ENCODE data around the gene PFKFB1. TPM values are rescaled to one million over a fixed set of nuclear protein-coding genes. Genes with fewer than 3 reads are reported as not detected.

Gene PFKFB1
- polyA plus RNA-seq, 2 of the 4 experiments (the other 2 are of a cell fraction), result 0.04 to 0.28 TPM

DNA sequence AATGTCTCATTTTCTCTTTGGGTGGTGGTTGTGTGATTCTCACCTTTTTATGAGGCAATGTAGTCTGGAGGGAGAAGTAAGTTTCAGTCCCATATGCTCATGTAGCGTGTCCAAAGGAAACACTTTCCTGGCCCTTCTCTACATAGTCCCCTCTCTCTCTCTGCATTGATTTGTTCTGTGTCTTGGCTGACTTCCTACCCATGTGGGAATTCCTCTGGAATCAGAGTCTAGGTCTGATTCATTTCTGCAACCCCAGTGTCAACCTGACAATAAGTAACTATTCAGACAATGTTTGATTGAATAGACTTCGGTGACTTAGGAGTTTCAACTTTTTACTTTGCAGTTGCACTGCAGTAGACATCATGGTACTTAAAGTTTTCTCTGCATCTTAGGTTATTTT is 39.4 kb upstream of the PFKFB1 start:
- ChIA-PET CTCF (no interaction called here), POLR2A (no interaction called here)
- no peak overlapping the region for H3K4me3 ChIP-seq
- ATAC-seq (no peak), DNase-seq (ENCODE audit: low read depth in 1 of 2, low spot score in 1 of 2) (no peak), FAIRE-seq (no peak)
- no peak overlapping the region for H3K4me2 ChIP-seq
- H3K4me1 ChIP-seq, result no peaks in the 10 kb centered on the region
- 11% methylated on average over 2 of the region's 2 CpGs for WGBS (ENCODE audit: missing lambda C conversion rate)
- TF ChIP-seq RFX5 (IDR thresholded peaks at IDR 0.05), result no peak
- TF ChIP-seq, protein P1, sequence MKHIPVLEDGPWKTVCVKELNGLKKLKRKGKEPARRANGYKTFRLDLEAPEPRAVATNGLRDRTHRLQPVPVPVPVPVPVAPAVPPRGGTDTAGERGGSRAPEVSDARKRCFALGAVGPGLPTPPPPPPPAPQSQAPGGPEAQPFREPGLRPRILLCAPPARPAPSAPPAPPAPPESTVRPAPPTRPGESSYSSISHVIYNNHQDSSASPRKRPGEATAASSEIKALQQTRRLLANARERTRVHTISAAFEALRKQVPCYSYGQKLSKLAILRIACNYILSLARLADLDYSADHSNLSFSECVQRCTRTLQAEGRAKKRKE (CRISPR knock-in tag; IDR thresholded peaks at IDR 0.05; ENCODE audit: low read depth), result no peak
- TF ChIP-seq ZSCAN20 (CRISPR knock-in tag; IDR thresholded peaks at IDR 0.05), result no peak
- TF ChIP-seq, protein P2, sequence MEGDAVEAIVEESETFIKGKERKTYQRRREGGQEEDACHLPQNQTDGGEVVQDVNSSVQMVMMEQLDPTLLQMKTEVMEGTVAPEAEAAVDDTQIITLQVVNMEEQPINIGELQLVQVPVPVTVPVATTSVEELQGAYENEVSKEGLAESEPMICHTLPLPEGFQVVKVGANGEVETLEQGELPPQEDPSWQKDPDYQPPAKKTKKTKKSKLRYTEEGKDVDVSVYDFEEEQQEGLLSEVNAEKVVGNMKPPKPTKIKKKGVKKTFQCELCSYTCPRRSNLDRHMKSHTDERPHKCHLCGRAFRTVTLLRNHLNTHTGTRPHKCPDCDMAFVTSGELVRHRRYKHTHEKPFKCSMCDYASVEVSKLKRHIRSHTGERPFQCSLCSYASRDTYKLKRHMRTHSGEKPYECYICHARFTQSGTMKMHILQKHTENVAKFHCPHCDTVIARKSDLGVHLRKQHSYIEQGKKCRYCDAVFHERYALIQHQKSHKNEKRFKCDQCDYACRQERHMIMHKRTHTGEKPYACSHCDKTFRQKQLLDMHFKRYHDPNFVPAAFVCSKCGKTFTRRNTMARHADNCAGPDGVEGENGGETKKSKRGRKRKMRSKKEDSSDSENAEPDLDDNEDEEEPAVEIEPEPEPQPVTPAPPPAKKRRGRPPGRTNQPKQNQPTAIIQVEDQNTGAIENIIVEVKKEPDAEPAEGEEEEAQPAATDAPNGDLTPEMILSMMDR (IDR thresholded peaks at IDR 0.05), result no peak
- no peak for TF ChIP-seq EHF (CRISPR knock-in tag; IDR thresholded peaks at IDR 0.05)
- TF ChIP-seq KDM1A (IDR thresholded peaks at IDR 0.05; ENCODE audit: low read depth), result no peak
- no peak for TF ChIP-seq CHD4 (IDR thresholded peaks at IDR 0.05; ENCODE audit: borderline replicate concordance)
- TF ChIP-seq TFCP2L1 (CRISPR knock-in tag; IDR thresholded peaks at IDR 0.05), result no peak
- H3K9me3 ChIP-seq, result no peaks in the 10 kb centered on the region
- no peak overlapping the region for H3K27ac ChIP-seq

DNA sequence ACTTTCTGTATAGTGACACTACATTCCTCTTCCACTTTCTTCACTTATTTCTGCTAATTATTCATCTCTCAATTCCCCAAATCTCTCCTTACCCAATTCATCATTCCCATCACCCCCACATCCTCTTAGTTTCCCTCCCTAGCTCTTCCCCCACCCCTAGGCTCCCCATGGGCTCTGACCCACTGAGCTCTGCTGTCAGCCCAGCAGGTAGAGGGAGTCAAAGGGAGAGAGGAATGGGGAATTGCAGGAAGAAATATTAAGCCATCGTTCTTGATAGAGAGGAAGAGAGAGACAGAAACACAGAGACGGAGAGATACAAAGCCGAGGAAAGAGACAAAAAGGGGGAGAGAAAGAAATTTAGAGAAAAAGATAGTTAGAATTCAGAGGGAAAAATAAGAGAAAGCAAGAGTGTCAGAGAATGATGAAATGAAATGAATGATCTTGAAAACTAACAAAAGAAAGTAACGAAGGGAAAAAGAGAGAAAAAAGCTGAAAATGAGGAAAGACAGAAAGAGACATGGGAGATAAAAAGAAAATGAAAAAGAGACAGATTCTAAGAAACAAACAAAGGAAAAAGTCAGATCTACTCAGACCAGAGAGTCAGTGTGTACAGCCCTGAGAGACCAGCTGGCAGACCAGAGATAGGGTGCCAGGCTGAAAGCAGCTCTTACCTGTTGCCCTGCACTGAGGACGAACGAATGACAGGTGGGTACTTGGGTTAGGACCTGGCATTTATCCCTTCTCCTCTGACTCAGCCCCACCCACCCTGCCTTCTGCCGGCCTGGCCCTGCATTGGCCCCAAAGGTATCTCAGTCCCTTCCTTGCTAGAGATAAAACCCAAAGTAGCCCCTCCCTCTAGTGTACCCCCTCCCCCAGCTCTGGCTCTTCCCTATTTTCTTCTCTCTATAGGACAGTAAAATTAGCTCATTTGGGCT is 36.5 kb upstream of the PFKFB1 start, which contains the start of gene ALAS2:
Gene ALAS2 (minus strand): TSS at position 707 of the 935 bp plus-strand sequence. CDS start 4,977 bp downstream, outside the sequence.
- POLR2A ChIA-PET, result no interaction called here
- DNase-seq (ENCODE audit: low read depth in 1 of 2, low spot score in 1 of 2) (no peak), FAIRE-seq (no peak), ATAC-seq (no peak)
- Histone ChIP-seq H3K27ac (no peak within 1 kb of the TSS), H3K4me2 (no peak within 1 kb of the TSS), H3K9me3 (no peaks in the 10 kb centered on the region), H3K4me1 (no peaks in the 10 kb centered on the region), H3K4me3 (no peak within 1 kb of the TSS)
- 38% methylated on average over 7 of the region's 7 CpGs for WGBS (ENCODE audit: missing lambda C conversion rate)
- CTCF ChIA-PET, result no interaction called here
- TF ChIP-seq, protein P3, sequence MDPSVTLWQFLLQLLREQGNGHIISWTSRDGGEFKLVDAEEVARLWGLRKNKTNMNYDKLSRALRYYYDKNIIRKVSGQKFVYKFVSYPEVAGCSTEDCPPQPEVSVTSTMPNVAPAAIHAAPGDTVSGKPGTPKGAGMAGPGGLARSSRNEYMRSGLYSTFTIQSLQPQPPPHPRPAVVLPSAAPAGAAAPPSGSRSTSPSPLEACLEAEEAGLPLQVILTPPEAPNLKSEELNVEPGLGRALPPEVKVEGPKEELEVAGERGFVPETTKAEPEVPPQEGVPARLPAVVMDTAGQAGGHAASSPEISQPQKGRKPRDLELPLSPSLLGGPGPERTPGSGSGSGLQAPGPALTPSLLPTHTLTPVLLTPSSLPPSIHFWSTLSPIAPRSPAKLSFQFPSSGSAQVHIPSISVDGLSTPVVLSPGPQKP (IDR thresholded peaks at IDR 0.05; ENCODE audit: low read depth, low read length), result no peak
- TF ChIP-seq RARB (CRISPR knock-in tag; IDR thresholded peaks at IDR 0.05), result no peak
- no peak for TF ChIP-seq POLR2AphosphoS2 (conservative IDR thresholded peaks at IDR 0.05; ENCODE audit: low read length)
- TF ChIP-seq RNF2 (IDR thresholded peaks at IDR 0.05; ENCODE audit: borderline replicate concordance, low read depth), result no peak
- no peak for TF ChIP-seq NR3C1 (IDR thresholded peaks at IDR 0.05)
- no peak for TF ChIP-seq KDM1A (IDR thresholded peaks at IDR 0.05; ENCODE audit: low read depth)
- TF ChIP-seq, protein P1 (CRISPR knock-in tag; IDR thresholded peaks at IDR 0.05; ENCODE audit: low read depth), result no peak
- no peak for TF ChIP-seq RCOR1 (IDR thresholded peaks at IDR 0.05; ENCODE audit: low read depth, low read length)
- TF ChIP-seq, protein P4, sequence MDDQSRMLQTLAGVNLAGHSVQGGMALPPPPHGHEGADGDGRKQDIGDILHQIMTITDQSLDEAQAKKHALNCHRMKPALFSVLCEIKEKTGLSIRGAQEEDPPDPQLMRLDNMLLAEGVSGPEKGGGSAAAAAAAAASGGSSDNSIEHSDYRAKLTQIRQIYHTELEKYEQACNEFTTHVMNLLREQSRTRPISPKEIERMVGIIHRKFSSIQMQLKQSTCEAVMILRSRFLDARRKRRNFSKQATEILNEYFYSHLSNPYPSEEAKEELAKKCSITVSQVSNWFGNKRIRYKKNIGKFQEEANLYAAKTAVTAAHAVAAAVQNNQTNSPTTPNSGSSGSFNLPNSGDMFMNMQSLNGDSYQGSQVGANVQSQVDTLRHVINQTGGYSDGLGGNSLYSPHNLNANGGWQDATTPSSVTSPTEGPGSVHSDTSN (IDR thresholded peaks at IDR 0.05), result no peak
- TF ChIP-seq EHMT2 (IDR thresholded peaks at IDR 0.05; ENCODE audit: low read depth), result no peak
- TF ChIP-seq, protein P5, sequence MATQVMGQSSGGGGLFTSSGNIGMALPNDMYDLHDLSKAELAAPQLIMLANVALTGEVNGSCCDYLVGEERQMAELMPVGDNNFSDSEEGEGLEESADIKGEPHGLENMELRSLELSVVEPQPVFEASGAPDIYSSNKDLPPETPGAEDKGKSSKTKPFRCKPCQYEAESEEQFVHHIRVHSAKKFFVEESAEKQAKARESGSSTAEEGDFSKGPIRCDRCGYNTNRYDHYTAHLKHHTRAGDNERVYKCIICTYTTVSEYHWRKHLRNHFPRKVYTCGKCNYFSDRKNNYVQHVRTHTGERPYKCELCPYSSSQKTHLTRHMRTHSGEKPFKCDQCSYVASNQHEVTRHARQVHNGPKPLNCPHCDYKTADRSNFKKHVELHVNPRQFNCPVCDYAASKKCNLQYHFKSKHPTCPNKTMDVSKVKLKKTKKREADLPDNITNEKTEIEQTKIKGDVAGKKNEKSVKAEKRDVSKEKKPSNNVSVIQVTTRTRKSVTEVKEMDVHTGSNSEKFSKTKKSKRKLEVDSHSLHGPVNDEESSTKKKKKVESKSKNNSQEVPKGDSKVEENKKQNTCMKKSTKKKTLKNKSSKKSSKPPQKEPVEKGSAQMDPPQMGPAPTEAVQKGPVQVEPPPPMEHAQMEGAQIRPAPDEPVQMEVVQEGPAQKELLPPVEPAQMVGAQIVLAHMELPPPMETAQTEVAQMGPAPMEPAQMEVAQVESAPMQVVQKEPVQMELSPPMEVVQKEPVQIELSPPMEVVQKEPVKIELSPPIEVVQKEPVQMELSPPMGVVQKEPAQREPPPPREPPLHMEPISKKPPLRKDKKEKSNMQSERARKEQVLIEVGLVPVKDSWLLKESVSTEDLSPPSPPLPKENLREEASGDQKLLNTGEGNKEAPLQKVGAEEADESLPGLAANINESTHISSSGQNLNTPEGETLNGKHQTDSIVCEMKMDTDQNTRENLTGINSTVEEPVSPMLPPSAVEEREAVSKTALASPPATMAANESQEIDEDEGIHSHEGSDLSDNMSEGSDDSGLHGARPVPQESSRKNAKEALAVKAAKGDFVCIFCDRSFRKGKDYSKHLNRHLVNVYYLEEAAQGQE (IDR thresholded peaks at IDR 0.05), result no peak
- TF ChIP-seq HEYL (CRISPR knock-in tag; IDR thresholded peaks at IDR 0.05), result no peak
- TF ChIP-seq JUN (IDR thresholded peaks at IDR 0.05), result no peak
- TF ChIP-seq KDM5A (IDR thresholded peaks at IDR 0.05), result no peak
